GM18519 (cell line): ENCODE results near the gene C1QTNF3.
"Not testable (repeated sequence)": the region's sequence is repeated elsewhere in the genome, so short reads cannot be mapped to it uniquely, and the experiment has no call there.

Experiments used
- ATAC-seq: cut with Tn5 transposase; IDR thresholded peaks from one replicate; pipeline ENCODE4 v1.9.1; 2021; ENCODE audit warnings: mild to moderate bottlenecking, moderate library complexity; ENCODE audit not compliant: unreplicated experiment, low FRiP score

The C1QTNF3 gene, protein sequence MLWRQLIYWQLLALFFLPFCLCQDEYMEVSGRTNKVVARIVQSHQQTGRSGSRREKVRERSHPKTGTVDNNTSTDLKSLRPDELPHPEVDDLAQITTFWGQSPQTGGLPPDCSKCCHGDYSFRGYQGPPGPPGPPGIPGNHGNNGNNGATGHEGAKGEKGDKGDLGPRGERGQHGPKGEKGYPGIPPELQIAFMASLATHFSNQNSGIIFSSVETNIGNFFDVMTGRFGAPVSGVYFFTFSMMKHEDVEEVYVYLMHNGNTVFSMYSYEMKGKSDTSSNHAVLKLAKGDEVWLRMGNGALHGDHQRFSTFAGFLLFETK

DNA sequence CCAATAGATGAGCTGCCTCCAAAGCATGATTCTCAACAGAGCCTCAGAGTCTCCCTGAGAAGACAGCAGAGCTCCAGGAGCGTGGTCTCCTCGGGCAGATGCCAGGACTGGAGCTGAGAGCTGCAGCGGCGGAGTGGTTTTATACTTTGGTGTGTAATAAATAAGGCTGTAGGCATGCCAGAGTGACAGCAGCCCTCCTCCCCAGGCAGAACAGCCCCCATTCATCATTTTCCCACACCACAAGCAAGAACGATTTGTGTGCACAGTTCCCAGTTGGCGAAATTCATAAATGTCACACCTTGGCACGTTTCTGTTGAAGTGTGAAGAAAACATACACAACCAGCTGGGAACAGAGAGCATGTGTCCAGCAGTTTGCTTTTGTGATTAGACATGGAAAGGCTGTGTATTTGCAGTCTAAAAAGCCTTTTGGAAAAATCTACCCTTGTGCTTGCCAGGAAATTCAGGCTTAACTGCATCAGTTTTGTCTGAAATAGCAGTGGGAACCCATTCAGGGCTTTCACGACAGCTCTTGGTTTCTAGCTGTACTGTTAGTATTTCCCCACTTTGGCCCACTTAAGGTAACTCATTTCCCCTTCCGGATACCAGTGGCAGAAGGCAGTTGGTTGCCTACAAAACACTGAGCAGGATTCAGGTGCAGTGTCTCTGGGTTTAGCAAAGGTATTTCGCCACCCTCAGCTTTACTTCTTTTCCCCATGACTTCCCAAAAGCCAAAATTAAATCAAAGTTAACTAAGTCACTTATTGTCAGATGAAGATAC, at the start of gene C1QTNF3:
C1QTNF3 (minus strand) TSS at position 115 of the 778 bp plus-strand sequence; CDS start at position 27, 88 bp downstream.
- ATAC-seq: no peak

DNA sequence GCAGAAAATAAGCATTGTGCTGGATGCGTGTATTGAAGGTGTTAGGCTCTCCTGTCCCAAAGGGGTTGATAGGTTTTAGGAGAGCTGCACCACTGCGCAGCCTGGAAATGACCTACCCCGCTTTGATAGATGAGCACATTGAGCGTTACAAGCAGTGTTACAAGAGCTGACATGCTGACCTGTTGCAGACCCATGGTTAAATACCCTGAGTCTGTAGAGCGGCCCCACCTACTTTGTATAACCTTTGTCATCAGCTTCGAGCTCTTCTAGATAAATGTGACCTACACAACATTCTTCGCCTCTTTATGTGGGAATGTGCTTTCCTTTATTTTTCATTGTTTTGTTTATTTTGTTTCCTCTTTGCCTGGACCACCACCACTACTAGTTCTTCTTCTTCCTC, 48.0 kb upstream of the C1QTNF3 start:
- not testable (repeated sequence) for ATAC-seq

DNA sequence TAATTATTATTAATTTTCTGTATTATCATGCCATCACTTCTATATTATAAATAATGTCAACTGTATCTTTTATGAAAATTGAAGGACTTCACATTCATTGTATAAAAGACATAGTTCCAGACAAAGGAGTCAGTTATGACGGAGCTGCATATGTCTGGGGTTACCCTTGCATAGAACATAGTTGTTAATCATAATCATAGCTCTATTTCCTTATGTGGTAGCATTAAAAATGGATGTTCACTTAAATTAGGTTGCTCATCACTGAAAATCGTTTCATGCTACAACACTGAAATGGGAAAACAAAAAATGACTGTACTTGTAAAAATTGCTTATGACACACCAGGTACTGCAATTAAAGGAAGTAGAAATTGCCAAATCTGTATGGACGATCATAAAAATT, 46.8 kb upstream of the C1QTNF3 start:
- ATAC-seq: not testable (repeated sequence)

DNA sequence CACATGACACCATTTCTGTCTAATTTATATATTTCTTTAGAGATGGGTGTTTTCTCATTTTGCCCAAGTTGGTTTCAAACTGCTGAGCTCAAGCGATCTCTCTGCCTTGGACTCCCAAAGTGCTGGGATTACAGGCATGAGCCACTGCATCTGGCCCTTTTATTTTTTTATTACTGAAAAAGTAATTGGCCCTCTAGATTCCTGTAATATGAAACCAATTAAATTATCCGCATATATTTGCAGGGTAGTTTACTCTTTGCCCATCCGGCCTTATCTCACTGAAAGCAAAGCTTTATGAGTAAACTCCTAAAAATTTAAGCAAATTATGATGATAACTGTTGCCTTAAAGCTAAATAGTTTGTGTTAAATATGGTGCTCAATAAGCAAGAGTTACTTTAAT, 44.7 kb upstream of the C1QTNF3 start:
- not testable (repeated sequence) for ATAC-seq

DNA sequence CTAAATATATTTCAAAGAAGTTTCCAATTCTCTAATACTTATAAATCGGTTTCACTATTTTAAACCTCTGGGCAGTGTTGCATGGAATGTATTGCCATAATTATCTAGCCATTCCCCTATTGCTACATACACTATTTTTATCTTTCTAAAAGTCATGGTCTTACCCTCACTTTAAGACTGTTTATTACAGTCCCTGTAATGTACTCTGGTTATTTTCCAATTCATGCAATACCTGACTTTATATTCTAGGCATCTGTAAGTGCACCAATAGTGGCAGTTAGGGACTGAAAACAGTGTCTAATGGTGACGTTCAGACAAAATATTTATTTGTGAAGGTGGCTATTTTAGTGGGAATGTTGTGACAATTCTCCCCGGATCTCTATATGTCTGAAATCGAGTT, 40.9 kb upstream of the C1QTNF3 start:
- ATAC-seq: not testable (repeated sequence)

DNA sequence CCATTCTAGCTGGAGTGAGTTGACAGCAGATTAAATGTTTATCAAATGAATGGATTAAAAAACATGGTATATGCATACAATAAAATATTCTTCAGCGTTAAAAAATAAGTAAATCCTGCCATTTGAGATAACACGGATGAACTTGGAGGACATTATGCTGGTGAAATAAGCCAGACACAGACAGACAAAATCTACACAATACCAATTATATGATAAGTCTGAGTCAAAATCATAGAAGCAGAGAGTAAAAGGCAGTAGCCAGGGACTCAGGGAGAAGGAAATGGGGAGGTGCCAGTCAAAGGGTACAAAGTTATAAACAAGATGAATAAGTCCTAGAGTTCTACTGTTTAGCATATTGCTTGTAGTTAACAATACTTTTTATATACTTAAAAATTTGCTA, 36.5 kb upstream of the C1QTNF3 start:
- ATAC-seq: not testable (repeated sequence)

DNA sequence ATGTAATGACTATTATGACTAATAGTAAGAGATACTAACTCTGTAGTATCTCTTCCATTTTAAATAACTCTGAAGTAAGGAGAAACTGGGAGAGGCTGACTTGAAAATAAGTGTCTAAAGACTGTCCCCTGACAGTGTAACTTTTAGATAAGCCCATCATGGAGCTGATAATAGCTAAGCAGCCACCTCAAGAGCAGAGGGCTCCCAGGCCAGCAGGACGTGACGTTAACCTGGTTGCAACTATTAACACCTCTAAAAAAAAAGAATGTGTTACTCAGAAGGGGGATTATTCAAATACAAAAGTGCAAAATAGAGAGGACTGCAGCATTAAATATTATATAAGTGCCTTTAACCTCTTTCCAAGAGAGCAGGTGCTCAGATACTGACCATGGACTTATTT, 34.6 kb upstream of the C1QTNF3 start:
- ATAC-seq: not testable (repeated sequence)

DNA sequence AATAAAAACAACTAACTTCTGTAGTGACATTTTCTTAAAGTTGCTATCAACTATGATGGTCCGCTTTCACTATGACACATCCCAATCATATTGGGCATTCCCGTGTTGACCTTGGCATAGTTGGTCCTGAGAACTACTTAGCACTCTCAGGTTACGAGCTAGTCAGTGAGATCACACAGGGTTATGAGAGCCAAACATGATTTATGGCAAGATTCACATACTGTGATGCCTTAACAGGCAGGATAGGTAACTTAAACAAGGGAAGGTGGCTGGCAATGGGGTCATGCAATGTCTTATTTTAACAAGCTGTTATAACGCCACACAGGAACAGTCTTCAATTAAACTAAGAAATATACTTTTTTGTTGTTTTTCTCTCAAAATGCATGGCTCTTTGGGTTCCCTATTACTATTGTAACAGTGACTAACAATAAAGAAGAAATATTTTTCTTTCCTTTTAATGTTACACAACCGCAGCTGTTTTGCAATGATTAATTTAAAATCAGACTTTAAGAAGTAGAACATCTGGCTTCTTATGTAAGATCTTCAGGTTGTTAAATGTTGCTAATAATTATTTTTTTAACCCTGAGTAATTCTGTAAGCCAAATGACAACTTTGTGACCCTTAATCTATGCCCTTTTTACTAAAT, 33.8 kb upstream of the C1QTNF3 start:
- ATAC-seq: not testable (repeated sequence)

DNA sequence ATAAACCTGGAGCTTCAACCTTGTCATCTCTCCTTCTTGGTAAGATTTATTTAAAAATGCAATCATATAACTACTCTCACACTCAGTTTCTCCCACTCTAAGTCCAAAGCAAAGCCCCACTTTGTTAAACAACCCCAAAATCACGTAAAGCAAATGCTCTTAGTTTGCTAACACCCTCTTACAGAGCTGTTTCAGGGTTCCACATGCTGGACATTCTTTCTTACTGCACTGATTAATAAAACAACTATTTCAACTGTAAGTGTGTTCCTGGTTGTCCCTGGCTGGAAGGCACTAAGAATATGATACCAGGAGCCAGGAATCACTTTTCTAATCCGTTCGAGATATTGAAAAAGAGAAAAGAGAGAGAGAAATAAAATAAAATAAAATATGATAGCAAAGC, 31.5 kb upstream of the C1QTNF3 start:
- ATAC-seq: not testable (repeated sequence)

DNA sequence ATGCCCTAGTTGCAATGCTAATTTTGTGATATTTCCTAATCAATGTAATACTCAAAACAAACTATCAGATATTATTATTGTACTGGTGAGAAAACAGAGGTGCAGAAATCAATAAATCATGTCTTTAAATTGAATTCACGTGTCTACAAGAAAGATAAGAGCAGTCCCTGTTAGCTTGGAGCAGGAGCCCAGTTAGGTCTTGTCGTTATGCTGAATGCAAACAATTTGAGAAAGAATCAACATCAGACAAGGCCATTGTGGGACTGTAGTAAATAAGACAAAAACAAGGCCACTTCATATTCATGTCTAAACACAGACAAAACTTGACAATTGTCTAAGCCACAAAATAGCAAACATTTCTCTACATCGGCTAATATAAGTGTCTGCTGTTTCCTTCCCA, 31.1 kb upstream of the C1QTNF3 start:
- not testable (repeated sequence) for ATAC-seq

DNA sequence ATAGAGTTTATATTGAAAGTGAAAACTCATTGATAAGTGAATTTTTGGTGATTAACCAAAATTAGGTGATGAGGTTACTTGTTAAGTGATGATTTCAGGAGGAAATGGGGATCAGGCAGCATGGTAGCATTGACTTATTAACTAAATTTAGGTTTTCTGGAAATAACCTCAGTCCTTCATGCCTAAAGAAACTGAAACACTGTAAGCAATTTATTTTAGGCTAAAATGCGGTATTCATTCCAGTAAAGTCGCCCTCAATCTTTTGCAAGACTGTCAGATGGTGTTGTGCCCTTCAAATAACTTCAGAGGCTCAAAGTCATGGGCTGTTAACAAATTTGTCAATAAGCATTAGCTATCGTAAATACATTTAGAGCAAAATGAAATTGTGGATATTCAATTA, 27.6 kb upstream of the C1QTNF3 start:
- not testable (repeated sequence) for ATAC-seq

DNA sequence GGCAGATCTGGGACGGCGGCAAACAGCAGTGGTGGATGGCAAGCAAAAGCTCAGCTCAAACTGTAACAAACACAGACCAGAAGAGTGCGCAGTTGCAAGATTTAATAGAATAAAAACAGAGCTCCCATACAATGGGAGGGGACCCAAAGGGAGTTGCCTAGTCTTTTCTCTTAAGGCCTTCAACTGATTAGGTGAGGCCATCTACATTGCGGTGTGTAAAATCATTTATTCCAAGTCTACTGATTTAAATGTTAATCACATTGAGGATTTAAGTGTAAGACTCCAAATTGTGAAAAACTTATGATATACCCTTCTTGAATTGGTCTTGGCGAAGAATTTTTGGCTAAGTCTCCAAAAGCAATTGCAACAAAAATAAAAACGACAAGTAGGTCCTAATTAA, 21.6 kb upstream of the C1QTNF3 start:
- ATAC-seq: no peak

DNA sequence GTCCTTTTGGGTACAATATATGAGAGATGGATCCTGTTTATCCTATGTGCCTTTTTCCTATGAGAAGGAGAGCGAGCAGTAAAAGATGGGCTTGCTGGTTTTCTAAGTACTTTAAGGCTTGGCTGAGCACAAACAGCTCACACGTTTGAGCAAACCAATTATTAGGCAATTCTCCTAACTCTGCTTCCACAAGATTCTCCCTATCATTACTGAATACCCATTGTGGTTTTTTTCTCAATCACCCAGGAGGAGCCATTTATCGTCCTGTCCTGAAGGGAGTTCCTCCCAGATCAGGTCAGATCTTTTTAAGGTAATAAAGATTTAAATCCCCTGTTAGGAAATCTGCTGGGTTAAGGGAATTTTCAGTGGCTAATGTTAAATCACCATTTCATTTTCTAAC, 19.4 kb upstream of the C1QTNF3 start:
- no peak for ATAC-seq

DNA sequence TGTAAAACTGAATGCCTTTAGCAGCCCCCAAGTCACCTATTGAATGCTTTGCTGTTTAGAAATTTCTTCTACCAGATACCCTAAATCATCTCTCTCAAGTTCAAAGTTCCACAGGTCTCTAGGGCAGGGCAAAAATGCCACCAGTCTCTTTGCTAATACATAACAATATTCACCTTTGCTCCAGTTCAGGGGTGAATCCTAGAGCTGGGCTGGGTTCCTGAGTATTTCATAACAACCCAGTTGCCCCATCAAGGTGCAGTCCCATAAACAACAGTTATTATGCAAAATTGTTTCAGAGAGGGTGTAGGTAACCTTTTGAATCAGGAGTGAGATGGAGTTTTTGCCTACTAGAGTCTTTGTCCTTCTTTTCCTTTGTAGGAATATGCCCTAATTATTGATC, 19.0 kb upstream of the C1QTNF3 start:
- ATAC-seq: no peak

DNA sequence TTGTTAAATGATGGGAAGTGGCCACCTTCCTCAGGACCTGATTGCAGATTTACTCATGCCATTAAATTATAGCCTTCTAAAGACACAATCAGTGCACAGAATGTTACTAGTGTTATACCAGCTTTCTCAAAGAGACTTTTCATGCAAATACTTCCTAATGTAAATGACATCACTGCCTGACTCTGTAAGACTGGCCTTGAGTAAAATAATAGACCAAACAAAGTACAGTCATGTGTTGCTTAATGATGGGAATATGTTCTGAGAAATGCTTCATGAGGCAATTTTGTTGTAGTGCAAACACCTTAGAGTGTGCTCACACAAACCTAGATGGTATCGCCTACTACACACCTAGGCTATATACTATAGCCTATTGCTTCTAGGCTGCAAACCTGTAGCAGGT, 17.0 kb upstream of the C1QTNF3 start:
- ATAC-seq: no peak

DNA sequence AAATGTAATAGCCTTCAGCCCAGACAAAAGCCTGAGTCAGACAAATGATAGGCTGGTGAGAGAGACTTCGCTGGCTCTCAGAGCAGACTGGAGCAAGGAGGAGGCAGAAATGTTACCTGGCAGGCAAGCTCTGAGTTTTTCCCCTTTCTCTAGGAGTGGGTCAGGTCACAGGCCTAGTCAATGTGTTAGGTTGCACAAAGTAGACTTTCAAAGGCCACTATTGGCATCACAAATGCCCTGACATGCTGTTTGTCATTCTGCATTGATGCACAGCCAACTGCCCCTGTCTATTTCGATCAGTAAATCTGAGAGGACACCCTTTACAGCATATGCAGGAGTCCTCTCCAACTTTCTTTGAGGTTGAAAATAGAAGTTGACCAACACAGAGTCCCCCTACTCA, 15.5 kb upstream of the C1QTNF3 start:
- ATAC-seq: no peak

DNA sequence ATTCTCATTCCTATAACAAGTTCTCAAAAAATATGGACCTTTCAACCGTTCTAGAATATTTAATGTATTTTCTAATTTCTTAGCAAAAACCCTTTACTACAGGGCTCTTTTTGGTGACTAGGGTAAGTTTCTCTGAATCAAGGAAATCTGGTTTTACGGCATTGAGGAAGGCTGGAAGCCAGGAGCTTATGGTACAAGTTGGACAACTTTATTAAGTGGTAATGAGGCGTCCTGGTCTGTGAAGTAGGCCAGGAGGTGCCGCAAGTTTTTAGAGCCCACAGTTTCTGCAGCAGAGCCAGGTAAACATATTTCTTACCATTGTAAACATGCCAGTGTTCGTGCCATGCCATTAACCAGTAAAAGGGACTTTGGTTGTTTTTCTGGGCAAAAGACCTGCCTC, 14.6 kb upstream of the C1QTNF3 start:
- ATAC-seq: no peak

DNA sequence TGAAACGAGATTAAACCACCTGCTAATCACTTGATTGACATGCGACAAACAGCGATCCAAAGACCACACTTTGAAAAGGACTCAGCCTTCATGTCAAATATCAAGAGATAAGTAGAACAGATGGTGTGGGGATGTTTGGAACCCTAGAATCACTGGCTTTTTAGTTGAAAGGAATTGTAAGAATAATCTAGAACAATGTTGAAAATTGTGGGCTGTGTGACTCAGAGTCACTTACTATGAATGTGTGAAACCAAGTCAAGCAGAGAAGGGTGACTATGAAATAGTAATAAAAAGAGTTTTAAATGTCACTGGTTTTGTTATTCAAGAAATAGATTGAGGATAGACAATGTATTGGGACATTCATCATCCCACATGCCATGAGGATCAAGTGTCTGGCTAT, 14.1 kb upstream of the C1QTNF3 start:
- ATAC-seq: no peak

DNA sequence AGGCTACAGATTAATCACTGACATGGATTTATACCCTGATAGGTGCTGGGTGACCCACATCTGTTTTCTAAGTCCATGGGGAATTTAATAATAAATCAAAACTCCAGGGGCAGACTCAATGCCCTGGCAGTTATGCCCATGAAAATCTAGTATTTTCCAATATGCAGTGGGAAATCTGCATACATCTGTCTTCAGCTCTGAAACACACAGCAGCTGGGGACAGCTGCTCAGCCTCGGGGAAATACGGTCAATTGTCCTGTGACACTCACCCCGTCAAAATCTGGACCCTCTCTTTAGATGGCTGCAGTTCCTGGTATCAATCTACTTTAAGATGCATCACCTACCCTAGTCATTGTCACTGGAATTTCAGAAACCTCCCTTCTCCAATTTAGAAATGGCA, 12.7 kb upstream of the C1QTNF3 start:
- ATAC-seq: no peak

DNA sequence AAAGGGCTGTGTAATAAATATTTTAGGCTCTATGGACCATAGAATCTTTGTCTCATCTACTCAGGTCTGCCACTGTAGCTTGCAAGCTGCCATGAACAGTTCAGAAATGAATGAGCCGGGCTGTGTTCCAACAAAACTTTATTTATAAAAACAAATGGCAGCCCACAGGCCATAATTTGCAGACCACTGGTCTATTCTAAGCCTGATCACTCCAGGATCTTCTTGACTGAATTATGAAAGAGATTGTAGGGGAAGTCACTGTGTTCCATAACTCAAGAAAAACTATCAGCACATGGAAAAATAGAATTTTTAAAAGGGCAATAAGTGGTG, 11.4 kb upstream of the C1QTNF3 start:
- ATAC-seq: no peak

DNA sequence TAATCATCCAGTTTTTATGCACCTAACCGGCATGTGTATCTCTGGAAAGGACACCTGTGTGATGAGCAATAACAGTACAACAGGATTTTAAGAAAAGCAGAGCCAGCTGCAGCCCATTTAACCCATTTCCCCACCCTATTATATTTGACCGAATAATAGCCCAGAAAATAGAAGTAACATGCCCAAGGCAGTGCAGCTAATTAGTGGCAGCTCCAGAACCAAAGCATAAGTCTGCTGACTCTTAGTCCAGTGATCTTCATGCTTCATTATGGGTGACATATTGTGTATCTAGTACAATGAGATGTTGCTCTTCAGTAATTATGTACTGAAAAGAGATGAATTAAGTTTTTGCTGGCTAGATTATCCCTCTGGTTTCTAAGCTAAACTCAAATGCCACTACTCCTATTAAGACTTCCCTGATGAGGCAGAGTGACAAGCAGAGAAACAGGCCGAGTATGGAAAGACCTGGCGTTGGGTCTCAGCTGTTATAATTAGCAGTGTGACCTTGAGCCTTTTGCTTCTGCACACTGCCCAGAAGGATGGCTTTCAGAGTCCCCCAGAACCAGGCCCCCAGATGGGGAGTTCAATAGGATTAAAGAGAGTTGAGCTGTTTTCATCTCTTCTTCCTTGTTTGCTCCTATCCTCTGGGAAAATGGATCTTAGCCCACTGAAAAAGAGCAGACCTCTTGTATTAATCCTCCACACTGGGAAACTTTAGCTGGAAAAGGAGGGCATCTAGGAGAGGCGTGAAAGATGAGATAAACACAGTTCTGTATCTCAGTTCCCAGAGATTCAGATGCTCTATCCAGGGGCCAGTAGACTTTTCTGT, 10.8 kb upstream of the C1QTNF3 start:
- ATAC-seq: no peak
